ENCODE results near the gene TEX2.
"Not testable (repeated sequence)": the region's sequence is repeated elsewhere in the genome, so short reads cannot be mapped to it uniquely, and the experiment has no call there.

Gene TEX2

DNA sequence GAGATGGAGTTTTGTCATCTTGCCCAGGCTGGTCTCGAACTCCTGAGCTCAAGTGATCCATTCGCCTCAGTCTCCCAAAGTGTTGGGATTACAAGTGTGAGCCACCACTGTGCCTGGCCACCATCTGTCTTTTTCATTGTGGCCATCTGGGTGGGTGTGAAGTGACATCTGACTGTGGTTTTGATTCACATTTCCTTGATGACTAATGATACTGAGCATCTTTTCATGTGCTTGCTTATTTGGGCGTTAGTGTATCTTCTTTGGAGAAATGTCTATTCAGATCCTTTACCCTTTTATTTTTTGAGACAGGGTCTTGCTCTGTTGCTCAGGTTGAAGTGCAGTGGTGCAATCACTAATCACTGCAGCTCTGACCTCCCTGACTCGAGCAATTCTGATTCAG is 79.2 kb downstream of the TEX2 start:
- DNase-seq (ENCODE audit: low read depth in 2 of 2) = no peak

DNA sequence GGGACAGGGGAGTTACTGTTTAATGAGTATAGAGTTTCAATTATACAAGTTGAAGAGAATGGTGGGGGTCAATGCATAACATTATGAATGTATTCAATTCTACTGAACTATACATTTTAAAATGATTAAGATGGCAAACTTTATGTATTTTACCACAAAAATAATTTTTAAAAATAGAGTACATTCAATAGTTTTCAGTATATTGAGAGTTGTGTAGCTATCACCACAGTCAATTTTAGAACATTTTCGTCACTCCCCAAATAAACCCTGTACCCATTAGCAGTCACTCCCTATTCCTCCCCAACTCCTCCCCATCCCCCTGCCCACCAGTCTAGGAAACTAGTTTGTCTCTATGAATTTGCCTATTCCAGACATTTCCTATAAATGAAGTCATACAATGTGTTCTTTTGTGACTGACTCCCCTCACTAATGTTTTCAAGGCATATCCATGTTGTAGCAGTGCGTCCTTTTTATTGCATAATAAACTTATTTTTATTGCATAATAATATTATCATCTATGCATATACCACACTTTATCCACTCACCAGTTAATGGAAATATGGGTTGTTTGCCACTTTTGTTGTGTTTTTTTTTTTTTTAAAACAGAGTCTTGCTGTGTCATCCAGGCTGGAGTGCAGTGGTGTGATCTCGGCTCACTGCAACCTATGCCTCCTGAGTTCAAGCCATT is 80.6 kb downstream of the TEX2 start:
- DNase-seq (ENCODE audit: low read depth in 2 of 2) = no peak

DNA sequence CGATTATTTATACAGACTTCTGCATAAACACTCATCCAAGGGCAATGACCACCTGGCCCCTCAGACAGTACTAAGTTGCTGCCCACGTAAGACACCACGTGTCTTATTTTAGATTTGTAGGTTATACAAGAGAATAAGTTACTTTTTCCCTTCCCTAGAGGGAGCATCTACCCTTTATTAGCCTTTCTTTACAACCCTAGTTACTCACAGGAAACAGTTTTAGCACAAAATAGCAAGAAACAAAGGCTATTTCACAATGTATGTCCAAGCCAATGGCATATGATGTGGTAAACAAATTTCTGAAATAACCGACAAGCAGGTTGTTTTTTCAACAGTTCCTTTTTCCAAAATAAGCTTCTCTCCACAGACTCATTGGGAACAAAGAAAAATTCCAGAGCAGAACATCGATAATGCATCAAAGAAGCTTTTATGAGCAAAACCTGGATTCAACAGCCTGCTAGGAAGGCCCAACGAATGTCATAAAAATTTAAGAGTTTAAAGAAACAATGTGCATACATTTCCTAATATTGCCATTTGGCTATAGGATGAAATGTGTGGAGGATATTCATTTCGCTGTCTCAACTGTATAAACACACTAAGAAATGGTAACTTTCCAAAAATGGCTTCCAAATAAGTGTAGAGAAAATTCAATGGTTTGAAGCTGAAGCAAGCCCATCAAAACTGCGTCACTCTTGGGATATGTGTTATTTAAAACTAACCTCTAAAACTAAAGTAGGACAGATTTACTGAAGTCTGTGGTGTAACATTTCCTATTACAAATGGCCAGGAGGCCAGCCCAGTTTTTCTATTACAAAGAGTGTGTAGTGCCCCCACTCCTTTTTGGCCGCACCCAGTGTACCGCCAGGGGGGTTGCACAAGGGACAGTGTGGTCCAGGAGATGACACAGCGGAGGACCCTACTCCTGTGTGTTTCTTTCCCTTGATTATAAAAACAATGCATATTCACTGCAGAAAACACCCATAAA is 82.7 kb downstream of the TEX2 start:
- no peak for DNase-seq (ENCODE audit: low read depth in 2 of 2)

DNA sequence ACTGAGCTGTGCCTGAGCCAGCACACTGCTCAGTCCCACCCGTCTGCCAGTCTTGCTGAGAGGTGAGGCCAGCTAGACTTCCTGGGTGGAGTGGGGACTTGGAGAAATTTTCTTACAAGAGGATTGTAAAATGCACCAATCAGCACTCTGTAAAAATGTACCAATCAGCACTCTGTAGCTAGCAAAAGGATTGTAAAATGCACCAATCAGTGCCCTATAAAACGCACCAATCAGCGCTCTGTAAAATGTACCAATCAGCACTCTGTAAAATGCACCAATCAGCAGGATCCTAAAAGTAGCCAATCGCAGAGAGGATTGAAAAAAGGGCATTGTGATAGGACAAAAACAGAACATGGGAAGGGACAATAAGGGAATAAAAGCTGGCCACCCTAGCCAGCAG is 84.0 kb downstream of the TEX2 start:
- DNase-seq (ENCODE audit: low read depth in 2 of 2) = not testable (repeated sequence)

DNA sequence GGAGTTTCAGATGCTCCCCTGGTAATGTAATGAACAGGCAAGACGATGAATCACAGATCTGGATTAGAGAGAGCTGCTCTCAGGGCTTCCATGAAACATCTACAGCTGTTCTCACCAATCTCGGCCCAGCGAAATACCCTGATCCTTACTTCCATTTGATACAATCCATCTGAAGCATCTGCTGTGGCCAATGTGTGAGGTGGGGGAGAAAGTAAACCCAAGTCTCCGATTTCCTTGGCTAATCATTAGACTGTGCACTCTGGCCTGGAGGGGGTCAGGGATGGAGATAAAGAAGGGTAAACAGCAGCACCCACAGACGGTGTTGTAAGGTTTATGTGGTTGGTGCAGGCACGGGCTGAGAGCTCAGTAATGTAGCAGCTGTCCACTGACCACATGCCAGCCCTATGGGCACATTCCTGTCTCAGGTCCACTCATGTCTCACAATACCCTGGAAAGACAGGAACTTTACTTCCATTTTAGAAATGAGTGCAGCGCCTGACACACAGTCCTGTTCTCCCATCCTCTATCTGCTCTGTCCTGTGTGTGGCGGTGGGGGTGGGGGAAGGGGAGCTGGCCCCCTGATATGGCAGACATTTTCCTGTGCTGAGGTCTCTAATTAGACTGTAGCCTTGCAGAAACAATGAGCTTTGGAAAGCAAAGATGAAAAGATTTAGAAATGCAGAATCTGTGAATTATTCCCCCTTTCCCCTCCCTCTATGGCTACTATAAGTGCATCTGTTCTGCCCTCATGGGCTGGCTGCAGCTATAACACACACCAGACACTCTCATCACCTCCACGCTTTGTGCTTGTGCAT is 84.8 kb downstream of the TEX2 start:
- DNase-seq (ENCODE audit: low read depth in 2 of 2) = no peak

DNA sequence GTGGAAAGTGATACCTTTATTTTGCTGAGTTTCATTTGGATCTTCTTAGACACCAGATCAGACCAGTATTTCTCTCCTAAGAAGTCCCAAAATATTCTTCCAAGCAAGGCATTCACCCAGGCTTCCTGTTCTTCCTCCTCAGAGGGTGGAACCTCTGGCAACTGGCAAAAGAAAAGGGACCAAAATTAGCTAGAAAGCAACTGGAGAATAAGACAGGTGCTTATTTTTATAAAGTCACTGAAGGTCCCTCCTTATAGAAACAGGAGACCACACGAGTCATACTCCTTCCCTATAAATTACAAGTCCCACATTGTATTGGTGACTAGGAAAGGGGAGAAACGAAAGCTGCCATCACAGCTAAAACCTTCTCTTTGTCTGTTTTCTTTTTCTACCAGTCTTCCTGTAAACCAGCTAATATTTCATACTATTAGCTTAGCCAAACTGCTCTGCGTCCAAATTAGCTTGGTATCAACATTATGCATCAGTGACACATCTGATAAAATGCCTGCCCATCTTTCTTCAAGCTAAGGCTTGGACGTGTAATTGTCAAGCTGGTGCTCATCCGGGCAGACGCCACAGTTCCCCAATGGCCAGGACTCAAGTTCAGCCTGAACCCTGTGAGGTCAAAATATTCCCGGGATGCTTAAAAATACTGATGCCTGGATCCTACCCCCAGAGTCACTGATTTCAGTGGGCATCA is 85.6 kb downstream of the TEX2 start:
- DNase-seq (ENCODE audit: low read depth in 2 of 2) = no peak

DNA sequence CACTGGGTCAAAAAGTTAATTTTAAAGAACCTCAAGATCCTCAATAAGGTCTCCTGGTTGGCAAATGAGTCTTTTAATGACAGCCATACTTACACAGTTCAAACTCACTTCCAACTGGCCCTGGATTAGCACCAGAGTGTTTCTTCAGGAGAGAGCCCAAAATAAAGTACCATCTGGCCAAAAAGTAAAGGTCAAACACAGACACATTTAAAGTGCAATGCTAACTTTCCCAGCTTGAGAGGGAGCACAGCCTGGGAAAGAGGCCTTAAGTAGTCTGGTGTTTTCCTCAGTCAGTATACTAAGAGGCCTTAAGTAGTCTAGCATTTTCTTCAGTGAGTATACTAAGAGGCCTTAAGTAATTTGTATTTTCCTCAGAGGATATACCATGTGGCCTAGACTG is 86.5 kb downstream of the TEX2 start:
- DNase-seq (ENCODE audit: low read depth in 2 of 2) = no peak

DNA sequence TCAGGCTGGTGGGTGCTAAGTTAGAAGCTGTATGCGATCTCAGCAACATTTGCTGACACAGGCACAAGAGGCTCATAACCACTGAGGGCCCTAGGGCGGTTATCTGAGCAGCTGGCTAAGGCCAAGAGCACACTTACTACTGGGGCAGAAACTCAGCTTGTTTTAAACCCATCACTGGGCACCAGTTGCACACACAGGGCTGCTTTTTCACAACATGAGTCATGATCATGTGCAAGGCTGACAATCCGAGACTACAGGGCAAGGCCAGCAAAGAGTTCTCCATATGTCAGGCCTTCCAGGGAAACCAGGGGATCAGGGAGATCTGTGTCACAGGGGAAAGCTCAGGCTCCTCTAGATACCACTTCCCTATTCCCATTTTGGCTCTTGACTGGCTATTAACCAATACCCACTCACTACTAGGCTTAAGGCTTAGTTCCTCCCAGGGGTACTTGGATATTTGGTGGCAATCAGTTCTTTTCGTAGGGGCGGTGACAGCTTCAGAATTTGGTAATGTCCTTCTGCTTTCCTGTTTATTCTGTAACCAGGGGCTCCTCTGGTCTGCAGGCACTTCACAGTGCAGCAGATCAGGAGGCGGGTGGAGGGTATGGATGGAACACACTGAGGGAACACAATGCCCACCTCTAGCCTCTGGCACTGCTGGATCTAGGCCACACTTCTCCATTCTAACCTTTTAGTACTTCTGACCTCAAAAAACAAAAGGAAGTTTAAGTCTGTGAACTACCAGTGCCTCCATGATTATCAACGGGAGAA is 88.2 kb downstream of the TEX2 start:
- no peak for DNase-seq (ENCODE audit: low read depth in 2 of 2)

DNA sequence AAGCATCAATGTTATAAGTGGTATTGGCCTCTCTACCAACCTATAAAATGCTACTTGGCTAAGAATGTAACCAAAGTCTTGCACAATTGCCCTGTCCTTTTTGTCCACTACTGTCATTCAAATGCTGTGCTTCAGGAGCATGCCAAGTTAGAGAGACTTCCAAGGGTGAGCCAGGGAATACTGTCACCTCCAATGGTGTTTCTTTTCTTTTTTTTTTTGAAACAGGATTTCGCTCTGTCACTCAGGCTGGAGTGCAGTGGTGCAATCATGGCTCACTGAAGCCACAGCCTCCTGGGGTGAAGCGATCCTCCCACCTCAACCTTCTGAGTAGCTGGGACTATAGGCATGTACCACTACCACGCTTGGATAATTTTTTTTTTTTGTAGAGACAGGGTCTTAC is 89.4 kb downstream of the TEX2 start:
- no peak for DNase-seq (ENCODE audit: low read depth in 2 of 2)

DNA sequence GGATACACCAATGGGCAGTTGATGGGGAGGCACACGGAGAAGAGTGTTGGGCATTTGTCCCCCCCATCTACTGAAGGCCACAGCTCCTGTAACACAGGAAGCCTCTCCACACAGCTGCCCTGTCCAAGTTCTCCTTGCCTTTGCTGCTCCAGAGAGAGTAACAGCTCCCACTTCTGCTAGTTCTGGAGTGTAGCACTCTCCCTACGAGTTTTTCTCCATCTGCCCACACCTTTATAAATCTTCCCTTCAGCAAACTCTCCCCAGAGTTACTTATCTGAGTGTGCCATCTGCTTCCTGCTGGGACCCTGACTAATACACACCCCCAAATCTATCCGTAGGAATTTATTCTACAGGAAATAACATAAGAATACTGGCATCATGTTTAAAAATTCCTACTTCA is 90.5 kb downstream of the TEX2 start:
- no peak for DNase-seq (ENCODE audit: low read depth in 2 of 2)

DNA sequence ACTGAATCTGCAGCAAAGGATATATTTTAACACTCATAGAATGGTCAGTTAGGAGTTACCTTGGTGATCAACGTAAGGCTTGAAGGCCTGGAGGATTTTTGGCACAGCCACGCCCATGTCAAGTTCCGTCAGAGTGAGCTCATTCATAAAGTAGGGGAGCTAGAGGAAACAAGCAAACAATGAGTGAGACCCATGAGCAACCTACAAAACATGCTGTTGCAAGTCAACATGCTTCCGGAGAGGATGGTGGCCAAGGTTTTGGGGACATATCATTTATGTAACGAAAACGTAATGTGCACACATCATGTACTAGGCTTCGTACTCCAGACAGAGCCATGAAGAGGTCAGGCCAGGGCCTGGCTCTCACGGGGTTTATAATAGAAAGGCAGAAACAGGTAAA is 92.0 kb downstream of the TEX2 start:
- DNase-seq (ENCODE audit: low read depth in 2 of 2) = no peak

DNA sequence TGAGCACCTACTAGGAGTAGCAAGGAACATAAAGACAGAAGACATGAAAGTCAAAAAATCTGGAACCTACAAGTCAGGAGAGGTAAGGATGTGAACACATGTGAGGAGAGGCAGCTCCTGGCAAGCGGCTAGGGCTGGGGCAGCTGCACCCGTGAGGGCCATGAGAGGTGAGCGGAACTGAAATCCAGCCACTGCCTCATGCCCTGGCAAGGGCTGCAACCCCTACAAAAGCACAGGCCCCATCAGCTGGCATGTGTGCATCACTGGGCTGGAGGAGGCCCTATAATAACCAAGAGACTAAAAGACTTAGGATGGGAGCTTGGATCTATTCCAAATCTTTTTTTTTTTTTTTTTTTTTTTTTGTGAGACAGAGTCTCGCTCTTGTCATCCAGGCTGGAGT is 92.8 kb downstream of the TEX2 start:
- DNase-seq (ENCODE audit: low read depth in 2 of 2) = no peak

DNA sequence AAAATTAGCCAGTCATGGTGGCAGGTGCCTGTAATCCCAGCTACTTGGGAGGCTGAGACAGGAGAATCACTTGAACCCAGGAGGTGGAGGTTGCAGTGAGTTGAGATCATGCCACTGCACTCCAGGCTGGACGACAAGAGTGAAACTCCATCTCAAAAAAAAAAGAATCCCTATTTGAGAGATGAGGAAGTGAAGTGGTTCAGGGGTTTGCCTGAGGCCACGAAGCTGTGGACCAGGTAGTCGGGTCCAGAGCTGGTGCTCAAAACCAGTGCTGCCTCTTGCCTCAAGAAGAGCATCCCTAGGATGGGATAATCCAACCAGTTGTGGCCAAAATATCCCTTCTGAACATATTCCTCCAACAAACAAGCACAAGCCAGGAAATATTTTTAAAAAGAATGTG is 95.4 kb downstream of the TEX2 start:
- DNase-seq (ENCODE audit: low read depth in 2 of 2) = not testable (repeated sequence)

DNA sequence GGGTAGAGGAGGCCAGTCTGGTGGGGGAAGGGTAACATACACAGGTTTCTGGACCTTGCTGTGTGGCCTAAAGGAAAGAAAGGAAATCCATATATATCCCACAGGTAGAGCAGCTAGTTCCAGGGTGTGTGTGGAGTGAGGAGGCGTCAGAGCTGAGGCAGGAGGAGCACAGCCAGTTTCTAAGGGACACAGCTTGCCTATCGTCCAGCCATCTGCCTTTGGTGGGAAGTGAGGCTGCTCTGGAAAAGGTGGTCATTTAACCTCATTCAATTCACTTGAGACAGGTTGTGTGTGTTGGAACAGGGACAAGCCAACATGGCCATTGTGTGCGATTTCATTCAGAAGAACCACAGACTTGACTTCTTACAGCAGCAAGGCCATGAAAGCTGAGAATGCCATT is 96.2 kb downstream of the TEX2 start:
- no peak for DNase-seq (ENCODE audit: low read depth in 2 of 2)

DNA sequence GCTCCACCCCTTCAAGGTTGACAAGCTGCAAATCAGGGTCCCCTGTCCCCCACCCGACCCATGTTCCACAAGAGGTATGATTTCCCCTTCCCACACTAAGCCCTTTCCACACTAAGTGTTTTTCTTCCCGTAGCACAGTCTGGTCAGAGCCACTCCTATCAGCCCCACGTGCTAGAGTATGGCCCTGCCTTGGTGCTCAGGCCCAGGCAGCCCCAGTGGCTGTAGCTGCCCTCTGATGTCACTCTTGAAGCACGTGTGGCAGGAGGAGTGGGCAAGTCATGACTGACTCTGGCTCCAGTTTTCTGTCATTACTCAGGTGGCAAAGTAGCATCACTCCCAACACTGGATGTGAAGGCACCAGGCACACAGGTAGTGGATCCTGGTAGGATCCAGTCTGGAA is 97.7 kb downstream of the TEX2 start:
- DNase-seq (ENCODE audit: low read depth in 2 of 2) = no peak

DNA sequence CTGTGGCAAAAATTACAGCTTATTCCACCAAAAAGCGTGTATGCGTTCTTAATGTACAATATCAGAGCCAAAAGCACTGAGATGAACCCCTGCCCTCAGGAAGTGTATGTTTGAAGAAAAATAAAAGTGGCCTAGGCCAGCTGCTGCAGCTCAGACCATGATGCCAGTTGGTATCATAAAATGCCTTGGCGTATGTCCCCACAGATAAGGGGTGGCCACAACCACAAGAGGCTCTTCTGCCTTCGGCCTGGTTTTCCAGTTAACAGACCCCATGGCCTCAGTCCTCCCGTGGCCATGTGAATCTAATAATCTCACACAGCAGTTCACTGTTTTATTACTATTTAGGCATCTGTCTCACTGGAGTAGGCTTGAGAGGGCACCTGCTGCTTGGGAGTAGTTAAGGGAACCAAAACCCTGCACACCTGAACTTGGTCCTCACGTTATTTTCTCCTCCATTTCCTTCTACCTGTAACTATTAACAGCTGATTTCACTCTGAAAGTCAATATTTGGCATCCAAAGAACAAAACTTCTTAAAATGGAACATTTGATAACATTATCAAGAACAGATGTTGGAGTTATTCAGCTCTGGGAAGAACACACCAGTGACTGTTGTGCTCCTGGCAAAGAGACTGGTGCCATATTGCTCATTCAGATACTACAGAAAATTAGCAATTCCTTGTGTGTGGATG is 98.3 kb downstream of the TEX2 start:
- DNase-seq (ENCODE audit: low read depth in 2 of 2) = no peak

DNA sequence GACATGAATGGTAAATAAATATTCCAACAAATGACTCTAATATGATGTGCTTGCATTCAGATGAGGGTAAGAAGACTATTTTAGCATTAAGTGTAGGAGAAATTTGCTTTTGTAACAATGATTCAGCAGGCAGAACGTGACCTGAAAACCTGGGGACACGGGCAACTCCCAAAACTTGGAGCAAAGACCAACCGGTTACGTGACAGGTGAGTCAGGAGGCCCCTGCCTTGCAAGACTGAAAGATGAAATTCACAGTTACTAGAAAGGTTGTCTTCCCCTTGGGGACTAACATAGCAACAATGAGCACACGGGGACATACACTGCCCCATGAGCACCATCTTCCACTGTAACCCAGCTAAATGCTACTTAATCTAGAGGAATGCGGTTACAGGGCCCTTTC is 99.6 kb downstream of the TEX2 start:
- DNase-seq (ENCODE audit: low read depth in 2 of 2) = no peak

DNA sequence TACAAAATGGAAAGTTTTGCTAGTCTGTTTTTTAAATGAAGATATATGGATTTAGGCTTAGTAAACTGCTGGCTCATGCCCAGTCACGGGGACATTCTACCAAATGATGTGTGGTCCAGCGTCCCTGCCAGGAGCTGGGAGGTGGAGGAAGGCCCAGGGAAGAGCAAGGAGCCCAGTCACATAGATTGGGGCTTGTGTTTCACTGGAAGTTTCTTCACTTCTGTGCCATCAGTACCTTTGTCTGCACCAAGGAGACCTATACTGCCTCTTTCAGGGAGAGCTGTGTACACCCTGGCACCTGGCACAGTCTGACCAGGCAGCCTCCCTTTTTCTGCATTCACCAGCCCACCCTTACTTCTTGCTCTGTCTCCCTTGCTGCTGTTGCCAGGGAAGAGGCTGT is 100.5 kb downstream of the TEX2 start:
- DNase-seq (ENCODE audit: low read depth in 2 of 2) = no peak

DNA sequence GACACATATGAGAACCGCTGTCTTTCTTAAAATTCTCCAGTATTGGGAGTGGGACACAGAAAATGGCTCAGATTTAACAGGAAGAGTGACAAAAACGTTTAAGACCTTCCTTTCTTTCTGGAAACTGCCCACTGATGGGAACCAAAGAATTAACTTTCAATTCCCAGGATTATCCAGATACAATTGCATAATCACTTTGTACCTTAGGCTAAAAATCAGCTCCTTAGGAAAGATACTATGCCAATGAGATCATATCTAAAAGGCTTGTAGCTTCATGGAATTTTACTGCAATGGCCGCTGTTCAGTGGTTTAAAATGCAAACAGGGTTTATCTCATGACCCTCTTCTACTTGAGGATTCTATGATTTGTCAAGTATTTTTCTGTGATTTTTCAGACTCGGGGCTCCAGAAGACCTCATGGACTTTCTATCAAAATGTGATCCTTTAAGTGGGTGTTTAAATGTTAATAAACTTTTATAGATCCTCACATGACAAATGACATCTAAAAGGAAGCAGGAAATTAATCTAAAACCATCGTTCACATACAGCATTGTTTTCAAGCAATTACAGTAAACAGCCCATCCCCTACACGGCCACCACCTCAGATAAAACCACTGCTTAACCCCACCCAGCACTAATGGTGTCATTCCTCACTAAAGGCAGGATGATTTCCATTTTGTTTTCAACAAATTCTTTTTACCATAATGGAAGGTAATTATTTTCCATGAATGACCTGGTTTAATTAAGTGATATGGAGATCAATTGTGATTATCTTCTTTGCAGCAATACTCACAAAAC is 101.5 kb downstream of the TEX2 start:
- no peak for DNase-seq (ENCODE audit: low read depth in 2 of 2)

DNA sequence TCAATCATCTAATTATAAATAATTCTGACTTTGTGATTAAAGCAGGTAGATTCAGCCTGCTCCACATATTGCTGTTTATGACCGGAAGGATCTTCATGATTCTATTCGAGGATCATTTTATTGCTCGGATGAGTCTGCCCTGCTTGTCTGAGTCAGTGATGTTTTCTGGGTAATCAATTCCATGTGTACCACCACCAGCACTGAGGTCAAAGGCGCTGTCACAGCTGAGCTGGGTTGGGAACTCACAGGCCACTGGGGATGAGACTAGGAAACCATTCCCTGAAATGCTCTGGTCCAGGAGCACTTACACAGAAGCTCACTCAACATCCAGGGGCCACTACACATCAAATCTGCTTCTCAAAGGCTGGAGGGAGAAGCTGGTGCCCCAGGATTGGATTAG is 102.7 kb downstream of the TEX2 start:
- DNase-seq (ENCODE audit: low read depth in 2 of 2) = no peak

All from stimulated activated CD8-positive, alpha-beta memory T cell treated with anti-CD3 and anti-CD28 coated beads, Interleukin-15, amount 100 ng/mL, for 4 hours (primary cell).